Measurements from ENCODE around the gene DDX21. TPM values are rescaled to one million over a fixed set of nuclear protein-coding genes. Genes with fewer than 3 reads are reported as not detected.
"Not testable (repeated sequence)": the region's sequence is repeated elsewhere in the genome, so short reads cannot be mapped to it uniquely, and the experiment has no call there.

Gene DDX21
- total RNA-seq, 2 donors from 2014 or later = 127 to 136 TPM

DNA sequence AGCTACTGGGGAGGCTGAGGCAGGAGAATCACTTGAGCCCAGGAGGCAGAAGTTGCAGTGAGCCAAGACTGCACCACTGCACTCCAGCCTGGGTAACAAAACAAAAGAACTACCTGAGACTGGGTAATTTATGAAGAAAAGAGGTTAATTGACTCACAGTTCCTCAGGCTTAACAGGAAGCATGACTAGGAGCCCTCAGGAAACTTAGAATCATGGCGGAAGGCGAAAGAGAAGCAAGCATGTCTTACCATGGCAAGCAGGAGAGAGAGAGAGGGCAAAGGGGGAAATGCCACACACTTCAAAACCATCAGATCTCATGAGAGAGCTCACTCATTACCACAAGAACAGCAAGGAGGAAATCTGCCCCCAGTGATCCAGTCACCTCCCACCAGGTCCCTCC, 56.8 kb downstream of the DDX21 start:
- H3K27ac Mint-ChIP-seq = peak overlapping the region; percentile 66 to 74
- ATAC-seq = peak; percentile 60 to 94
- H3K36me3 Mint-ChIP-seq = peaks cover 6 to 20% of the 10 kb centered on the region in 2 donors
- H3K9me3 Mint-ChIP-seq; DNase-seq (ENCODE audit: low spot score in 2 of 2): not testable (repeated sequence)

- ATAC-seq (no peak), DNase-seq (ENCODE audit: low spot score in 2 of 2) (no peak)
- H3K27ac Mint-ChIP-seq = peak overlapping the region in 1 of 2 donors; percentile 74
- H3K36me3 Mint-ChIP-seq = peaks cover 6 to 20% of the 10 kb centered on the region in 2 donors
- peaks cover 0 to 6% of the 10 kb centered on the region in 2 donors for H3K9me3 Mint-ChIP-seq
Observed at GRCh38 chr10:69014171-69014570, 58.2 kb downstream of the DDX21 start.

DNA sequence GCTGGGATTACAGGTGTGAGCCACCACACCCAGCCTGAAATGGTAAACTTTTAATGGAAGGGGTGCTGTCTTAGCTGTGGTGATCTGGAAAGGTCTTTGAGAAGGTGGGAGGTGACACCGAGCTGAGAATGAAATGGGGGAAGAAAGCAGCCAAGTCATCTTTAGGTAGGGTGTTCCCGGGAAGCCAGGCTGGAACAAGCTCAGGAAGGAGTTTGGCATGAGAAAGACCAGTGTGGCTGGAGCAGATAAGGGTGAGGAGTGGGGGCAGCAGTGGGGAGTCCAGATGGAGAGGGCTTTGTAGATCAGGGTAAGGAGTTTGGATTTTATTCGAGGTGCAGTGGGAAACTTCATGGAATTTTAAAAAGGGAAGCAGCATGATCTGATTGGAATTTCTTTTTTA, 62.6 kb downstream of the DDX21 start:
- no peak for ATAC-seq
- no peaks in the 10 kb centered on the region for H3K9me3 Mint-ChIP-seq
- H3K27ac Mint-ChIP-seq = peak overlapping the region in 1 of 2 donors; percentile 9
- DNase-seq (ENCODE audit: low spot score in 2 of 2) = no peak
- peaks cover 0 to 10% of the 10 kb centered on the region in 2 donors for H3K36me3 Mint-ChIP-seq

GRCh38 chr10:69022611-69023010, 66.6 kb downstream of the DDX21 start:
- DNase-seq (ENCODE audit: low spot score in 2 of 2) = no peak
- ATAC-seq = no peak
- Mint-ChIP-seq H3K27ac (no peak overlapping the region), H3K9me3 (no peaks in the 10 kb centered on the region), H3K36me3 (no peaks in the 10 kb centered on the region)

- DNase-seq (ENCODE audit: low spot score in 2 of 2) (no peak), ATAC-seq (no peak)
- no peaks in the 10 kb centered on the region for H3K36me3 Mint-ChIP-seq
- no peaks in the 10 kb centered on the region for H3K9me3 Mint-ChIP-seq
- no peak overlapping the region for H3K27ac Mint-ChIP-seq
Observed at GRCh38 chr10:69025370-69025896, 69.5 kb downstream of the DDX21 start.

GRCh38 chr10:69033256-69033655, 77.3 kb downstream of the DDX21 start:
- no peak for ATAC-seq
- Mint-ChIP-seq H3K9me3 (no peaks in the 10 kb centered on the region), H3K36me3 (no peaks in the 10 kb centered on the region), H3K27ac (no peak overlapping the region)
- no peak for DNase-seq (ENCODE audit: low spot score in 2 of 2)

Other genes with a start within 250 kb of the DDX21 start
- 100 to 1,000 TPM in 1 of 2 donors, 10 to 100 TPM in 1; 97.5 to 110 TPM for gene CCAR1, start 234.9 kb upstream of the DDX21 start, total RNA-seq
- gene STOX1, start 128.6 kb upstream of the DDX21 start, total RNA-seq = under 1 TPM; 0.25 to 0.84 TPM
- 10 to 100 TPM; 57.9 to 80.2 TPM for gene DDX50, start 54.9 kb upstream of the DDX21 start, total RNA-seq
- gene KIFBP, start 32.6 kb downstream of the DDX21 start, total RNA-seq = 10 to 100 TPM in 1 of 2 donors, 1 to 10 TPM in 1; 6.9 to 13.2 TPM
- 100 to 1,000 TPM; 150 to 490 TPM for gene SRGN, start 131.9 kb downstream of the DDX21 start, total RNA-seq
- 10 to 100 TPM; 33.5 to 66.0 TPM for gene VPS26A, start 168.0 kb downstream of the DDX21 start, total RNA-seq
- gene SUPV3L1, start 224.1 kb downstream of the DDX21 start, total RNA-seq = 10 to 100 TPM; 44.4 to 45.9 TPM

Measured in activated naive CD4-positive, alpha-beta T cell treated with anti-CD3 and anti-CD28 coated beads, Interleukin-2, amount 50 U/mL, for 72 hours (primary cell).